ENCODE results near the gene PCYOX1L. TPM values are rescaled to one million over a fixed set of nuclear protein-coding genes. Genes with fewer than 3 reads are reported as not detected.

Gene PCYOX1L
- total RNA-seq, 1 experiment from 2014 or later: 13.1 TPM

GRCh38 chr5:149407323-149408251 is 49.7 kb downstream of the PCYOX1L start:
- peak; percentile 30 for DNase-seq (ENCODE audit: low read depth)

GRCh38 chr5:149408252-149409099 is 50.6 kb downstream of the PCYOX1L start:
- DNase-seq (ENCODE audit: low read depth): no peak

- DNase-seq (ENCODE audit: low read depth): no peak
Measured at GRCh38 chr5:149409268-149409948, 51.6 kb downstream of the PCYOX1L start.

- DNase-seq (ENCODE audit: low read depth): no peak
Measured at GRCh38 chr5:149410071-149410470, 52.2 kb downstream of the PCYOX1L start.

GRCh38 chr5:149410721-149411432 is 53.0 kb downstream of the PCYOX1L start:
- no peak for DNase-seq (ENCODE audit: low read depth)

GRCh38 chr5:149411738-149412519 is 54.1 kb downstream of the PCYOX1L start:
- no peak for DNase-seq (ENCODE audit: low read depth)

GRCh38 chr5:149412783-149413476 is 55.1 kb downstream of the PCYOX1L start:
- DNase-seq (ENCODE audit: low read depth): no peak

- DNase-seq (ENCODE audit: low read depth): no peak
Measured at GRCh38 chr5:149413477-149414210, 55.8 kb downstream of the PCYOX1L start.

- DNase-seq (ENCODE audit: low read depth): peak; percentile 39
Measured at GRCh38 chr5:149414405-149415065, 56.7 kb downstream of the PCYOX1L start.

- no peak for DNase-seq (ENCODE audit: low read depth)
Measured at GRCh38 chr5:149415066-149415967, 57.5 kb downstream of the PCYOX1L start.

- DNase-seq (ENCODE audit: low read depth): no peak
Measured at GRCh38 chr5:149416987-149417710, 59.3 kb downstream of the PCYOX1L start.

GRCh38 chr5:149417711-149418368 is 60.0 kb downstream of the PCYOX1L start:
- no peak for DNase-seq (ENCODE audit: low read depth)

- no peak for DNase-seq (ENCODE audit: low read depth)
Measured at GRCh38 chr5:149418910-149419531, 61.2 kb downstream of the PCYOX1L start.

Data from Daoy (cell line).